CD4-positive, alpha-beta T cell treated with Interleukin-6 at 100 ng/mL for 8 hours (primary cell): ENCODE results near the gene GJB5.
A peak's percentile ranks its signal among the peaks of the same experiment; 100 is the strongest.
"Not testable (repeated sequence)": the region's sequence is repeated elsewhere in the genome, so short reads cannot be mapped to it uniquely, and the experiment has no call there.

Experiments
- DNase-seq: peaks from one replicate; pipeline ENCODE4 v3.0.0-alpha.2; 2020; ENCODE audit warnings: mixed read lengths, low spot score

GJB5 gene

DNA sequence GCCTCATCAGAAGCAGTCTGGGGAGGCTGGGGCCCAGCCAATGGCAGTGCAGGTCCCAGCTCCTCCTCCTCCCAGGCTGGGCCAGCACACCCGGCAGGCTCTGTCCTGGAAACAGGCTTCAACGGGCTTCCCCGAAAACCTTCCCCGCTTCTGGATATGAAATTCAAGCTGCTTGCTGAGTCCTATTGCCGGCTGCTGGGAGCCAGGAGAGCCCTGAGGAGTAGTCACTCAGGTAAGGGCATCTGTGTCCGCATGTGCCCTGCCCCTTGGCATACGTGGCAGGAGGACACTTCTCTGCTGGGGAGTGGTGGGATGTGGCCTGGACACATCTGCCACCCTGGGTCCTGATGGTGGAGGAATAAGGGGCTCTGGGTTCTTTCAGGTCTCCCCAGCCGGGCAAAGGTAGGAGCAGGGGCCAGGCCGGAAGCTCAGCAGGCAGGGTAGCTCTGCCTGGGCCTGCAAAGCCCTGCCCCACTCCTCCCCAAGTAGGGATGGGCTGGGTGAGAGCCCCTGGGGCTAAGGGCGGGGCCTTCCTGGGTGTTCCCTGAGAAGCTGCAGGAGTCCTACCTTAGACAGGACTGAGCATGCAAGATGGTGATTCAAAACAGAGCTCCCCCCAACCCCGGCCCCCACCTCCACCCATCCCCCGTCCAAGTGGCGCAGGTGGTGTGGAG is at the start of gene GJB5:
Gene GJB5, plus strand, starts transcription at position 84 of the 674 bp plus-strand sequence. CDS start 2,284 bp downstream, outside the sequence.
- DNase-seq = no peak

- no peak for DNase-seq
Measured at GRCh38 chr1:34705077-34705476, 49.8 kb upstream of the GJB5 start.

DNA sequence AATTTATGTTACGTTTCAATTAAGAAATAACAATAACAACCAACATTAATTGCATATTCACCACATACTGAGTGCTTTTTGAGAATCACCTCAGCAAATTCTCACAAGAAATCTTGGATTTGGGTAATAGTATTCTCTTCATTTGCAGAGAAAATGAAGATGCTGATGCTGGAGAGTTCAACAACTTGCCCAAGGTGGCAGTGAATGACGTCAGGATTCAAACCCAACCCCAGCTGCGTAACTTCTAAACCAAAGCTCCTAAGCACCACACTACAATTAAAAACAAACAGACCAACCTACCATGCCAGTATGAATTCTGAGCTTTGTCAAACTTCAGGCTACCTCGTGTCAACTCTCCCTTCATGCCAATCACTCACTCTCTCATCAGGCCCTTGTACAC is 46.7 kb upstream of the GJB5 start:
- DNase-seq = no peak

- no peak for DNase-seq
Measured at GRCh38 chr1:34709547-34709946, 45.3 kb upstream of the GJB5 start.

- DNase-seq = no peak
Measured at GRCh38 chr1:34710812-34711211, 44.0 kb upstream of the GJB5 start.

DNA sequence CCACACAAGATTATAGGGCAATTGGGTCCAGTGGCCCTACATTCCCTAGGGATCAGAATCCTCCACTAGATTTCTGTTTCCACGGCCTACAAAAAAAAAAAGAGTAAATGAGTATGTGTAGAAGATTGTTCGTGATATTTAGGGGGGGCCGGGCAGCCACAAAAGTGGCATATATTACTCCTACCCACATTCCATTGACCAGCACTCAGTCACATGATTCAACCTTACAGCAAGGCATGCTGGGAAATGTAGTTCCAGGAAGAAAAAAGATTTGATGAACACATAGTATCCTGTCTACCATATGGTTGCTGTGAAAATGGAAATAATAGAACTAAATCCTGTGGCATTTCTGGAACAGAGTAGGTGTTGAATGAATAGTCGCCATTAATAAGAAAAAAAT is 43.4 kb upstream of the GJB5 start:
- no peak for DNase-seq

GRCh38 chr1:34712007-34712688 is 42.7 kb upstream of the GJB5 start:
- no peak for DNase-seq

- no peak for DNase-seq
Measured at GRCh38 chr1:34713443-34713842, 41.4 kb upstream of the GJB5 start.

DNA sequence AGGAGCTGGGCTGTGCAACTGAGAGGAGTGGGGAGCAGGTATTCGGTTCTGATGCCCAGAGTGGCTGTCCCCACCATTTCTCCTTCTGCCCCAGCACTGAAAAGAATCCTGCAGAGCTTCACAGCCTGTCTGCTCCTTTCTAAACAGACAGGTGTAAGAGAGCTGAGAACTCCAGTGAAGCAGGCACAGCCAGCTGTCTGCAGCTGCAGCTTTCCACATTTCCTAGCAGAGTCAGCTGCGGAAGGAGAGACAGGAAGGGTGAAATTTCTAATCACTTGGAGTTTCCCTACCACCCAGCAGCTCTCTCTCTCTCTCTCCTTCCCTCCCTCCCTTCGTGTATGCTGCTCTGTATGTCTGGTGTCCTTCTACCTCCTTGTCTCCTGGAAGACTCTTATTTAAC is 40.5 kb upstream of the GJB5 start:
- DNase-seq = no peak

GRCh38 chr1:34715139-34715538 is 39.7 kb upstream of the GJB5 start:
- no peak for DNase-seq

DNA sequence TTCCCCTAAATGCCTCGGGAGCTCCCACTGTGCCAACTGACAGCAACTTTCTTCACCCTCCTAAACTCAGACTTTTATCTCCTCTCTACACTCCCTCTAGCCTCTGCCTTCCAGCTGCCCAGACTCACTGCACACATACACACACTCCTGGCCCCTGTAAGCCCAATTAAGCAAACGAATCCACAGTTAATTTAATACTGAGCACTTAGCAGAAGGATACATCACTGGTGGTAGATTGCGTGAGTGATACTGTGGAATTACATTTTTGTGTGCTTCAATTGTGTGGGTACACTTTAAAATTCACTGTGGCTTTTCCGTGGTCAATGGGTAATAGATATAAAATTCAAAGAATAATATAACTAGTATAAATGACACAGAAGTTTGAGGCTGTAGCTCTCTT is 33.6 kb upstream of the GJB5 start:
- no peak for DNase-seq

GRCh38 chr1:34721646-34722355 is 33.0 kb upstream of the GJB5 start:
- DNase-seq = no peak

- no peak for DNase-seq
Measured at GRCh38 chr1:34726861-34727260, 28.0 kb upstream of the GJB5 start.

- no peak for DNase-seq
Measured at GRCh38 chr1:34730485-34730884, 24.4 kb upstream of the GJB5 start.

- DNase-seq = not testable (repeated sequence)
Measured at GRCh38 chr1:34732831-34733230, 22.0 kb upstream of the GJB5 start.

GRCh38 chr1:34736692-34737091 is 18.2 kb upstream of the GJB5 start:
- DNase-seq = no peak

- not testable (repeated sequence) for DNase-seq
Measured at GRCh38 chr1:34737236-34737635, 17.6 kb upstream of the GJB5 start.

- DNase-seq = no peak
Measured at GRCh38 chr1:34739613-34740012, 15.2 kb upstream of the GJB5 start.

GRCh38 chr1:34740161-34740868 is 14.5 kb upstream of the GJB5 start:
- DNase-seq = no peak

- peak; percentile 61 for DNase-seq
Measured at GRCh38 chr1:34742667-34743270, 12.1 kb upstream of the GJB5 start.

- DNase-seq = no peak
Measured at GRCh38 chr1:34743775-34744174, 11.1 kb upstream of the GJB5 start.

DNA sequence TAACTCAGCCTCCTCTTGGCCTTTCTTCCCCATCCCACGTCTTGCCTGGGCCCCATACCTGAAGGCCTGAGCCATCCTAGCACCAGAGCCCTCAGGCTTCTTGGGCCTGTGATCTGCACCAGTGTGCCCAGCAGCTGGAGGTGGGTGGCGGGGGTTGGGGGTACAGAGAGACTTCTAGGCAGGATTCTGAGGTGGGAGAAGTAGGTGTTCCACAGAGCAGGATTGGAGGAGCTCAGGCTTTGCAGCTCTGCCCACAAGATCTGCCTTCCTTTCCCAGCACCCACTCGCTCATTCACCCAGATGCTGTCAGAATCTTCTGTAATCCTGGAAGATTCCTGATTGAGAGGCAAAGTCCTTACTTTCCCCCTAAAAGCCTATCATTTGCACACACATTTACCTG is 10.0 kb upstream of the GJB5 start:
- no peak for DNase-seq
